Effector memory CD4-positive, alpha-beta T cell (primary cell): ENCODE measurements around the gene FBLN7.
"Not testable (repeated sequence)": the region's sequence is repeated elsewhere in the genome, so short reads cannot be mapped to it uniquely, and the experiment has no call there.

Experiments
- DNase-seq, 3 donors: peaks; one replicate each; pipeline ENCODE4 v3.0.0-alpha.2; 2020
- H3K27ac ChIP-seq: 2 replicates; pipeline ENCODE4 v1.7.0; 2013; ENCODE audit warnings: mild to moderate bottlenecking, low read length, moderate library complexity; ENCODE audit not compliant: insufficient read depth, poor library complexity, severe bottlenecking
- H3K27me3 ChIP-seq: replicated peaks from 2 replicates; pipeline ENCODE4 v1.7.0; 2013; ENCODE audit warnings: mild to moderate bottlenecking, low read length; ENCODE audit not compliant: insufficient read depth, control insufficient read depth, poor library complexity, severe bottlenecking
- H3K36me3 ChIP-seq: 2 replicates; pipeline ENCODE4 v1.7.0; 2013; ENCODE audit warnings: mild to moderate bottlenecking, low read length, moderate library complexity; ENCODE audit not compliant: control insufficient read depth, insufficient read depth
- H3K4me1 ChIP-seq: 2 replicates; pipeline ENCODE4 v1.7.0; 2013; ENCODE audit warnings: low read length, mild to moderate bottlenecking; ENCODE audit not compliant: control insufficient read depth, insufficient read depth, poor library complexity, severe bottlenecking
- H3K4me3 ChIP-seq: 2 replicates; pipeline ENCODE4 v1.7.0; 2013; ENCODE audit warnings: low read length, low read depth, mild to moderate bottlenecking; ENCODE audit not compliant: insufficient read depth, poor library complexity, severe bottlenecking
- H3K9me3 ChIP-seq: 2 replicates; pipeline ENCODE4 v1.7.0; 2013; ENCODE audit warnings: mild to moderate bottlenecking, low read length, moderate library complexity; ENCODE audit not compliant: control insufficient read depth

The FBLN7 gene

DNA sequence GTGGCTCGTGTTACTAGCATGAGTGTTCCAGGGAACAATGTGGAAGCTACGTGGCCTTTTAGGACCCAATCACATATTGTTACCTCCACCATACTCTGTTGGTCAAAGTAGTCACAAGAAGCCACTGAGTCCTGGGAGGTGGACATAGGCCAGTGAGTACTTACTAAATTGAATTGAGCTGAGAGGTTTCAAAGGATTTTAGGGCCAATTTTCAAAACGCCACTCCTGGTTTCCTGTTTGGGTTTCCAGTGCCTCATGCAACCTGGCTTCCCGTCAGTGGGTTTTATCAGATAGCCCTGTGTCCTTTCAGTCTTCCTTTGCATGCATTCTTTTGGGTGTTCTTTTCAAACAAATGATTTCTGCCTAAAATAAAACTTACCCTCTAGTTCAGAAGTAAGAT is 56.3 kb downstream of the FBLN7 start:
- Histone ChIP-seq H3K4me3 (no peak overlapping the region), H3K9me3 (no peaks in the 10 kb centered on the region), H3K4me1 (peaks cover 14% of the 10 kb centered on the region), H3K27me3 (no peaks in the 10 kb centered on the region), H3K36me3 (no peaks in the 10 kb centered on the region), H3K27ac (no peak overlapping the region)
- DNase-seq = no peak

DNA sequence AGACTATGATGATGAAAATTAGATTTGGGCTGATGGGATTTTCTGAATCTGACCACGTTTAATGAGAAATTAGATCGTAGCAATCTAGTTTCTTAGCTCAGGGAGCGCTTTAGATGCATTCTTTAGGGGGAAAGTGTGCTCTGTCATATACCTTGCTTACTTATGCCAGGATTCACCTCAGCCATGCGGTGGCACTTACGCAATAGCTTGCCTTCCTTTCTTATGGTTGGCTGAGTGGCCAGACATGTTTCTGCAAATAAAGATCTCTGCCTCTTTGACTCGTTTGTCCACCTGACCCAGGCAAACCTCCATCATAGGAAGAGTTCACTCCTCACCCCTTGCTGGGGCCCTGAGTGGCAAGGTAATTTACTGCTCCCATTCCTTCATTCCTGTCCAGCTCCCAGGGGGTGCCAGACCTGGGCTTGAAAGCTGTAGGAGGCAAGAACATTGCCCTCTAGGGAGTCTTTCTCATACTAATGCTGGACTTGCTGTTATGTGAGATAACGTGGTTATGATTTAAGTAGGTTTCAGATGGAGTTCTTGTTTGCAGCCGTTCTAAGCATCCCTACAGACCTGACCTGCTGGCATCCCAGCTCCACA is 57.1 kb downstream of the FBLN7 start:
- H3K4me3 ChIP-seq = no peak overlapping the region

DNA sequence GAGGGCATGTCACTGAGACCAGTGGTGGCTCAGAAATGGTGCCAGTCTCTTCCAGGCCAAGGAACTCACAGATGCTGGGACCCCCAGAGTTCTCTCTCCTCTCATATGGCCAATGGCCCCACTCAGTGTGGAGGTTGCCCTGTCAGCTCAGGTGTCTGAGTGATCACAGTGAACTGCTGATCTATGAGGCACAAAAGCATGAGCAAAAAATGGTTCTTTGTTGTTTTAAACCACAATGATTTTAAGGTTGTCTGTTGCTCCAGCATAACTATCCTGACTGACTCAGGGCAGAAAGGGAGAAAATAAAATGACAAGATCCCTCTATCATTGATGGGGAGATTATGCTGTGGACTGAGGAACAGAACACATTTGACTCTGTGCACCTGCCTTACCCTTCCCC is 57.8 kb downstream of the FBLN7 start:
- Histone ChIP-seq H3K36me3 (no peaks in the 10 kb centered on the region), H3K27me3 (no peaks in the 10 kb centered on the region), H3K4me1 (peaks cover 11% of the 10 kb centered on the region), H3K4me3 (no peak overlapping the region), H3K9me3 (no peaks in the 10 kb centered on the region), H3K27ac (no peak overlapping the region)
- no peak for DNase-seq

More for the DNA sequence above, 57.1 kb downstream of the FBLN7 start:
- no peak overlapping the region for H3K27ac ChIP-seq
- no peak for DNase-seq
- H3K36me3 ChIP-seq = no peaks in the 10 kb centered on the region
- no peaks in the 10 kb centered on the region for H3K9me3 ChIP-seq
- H3K27me3 ChIP-seq = no peaks in the 10 kb centered on the region
- peaks cover 11% of the 10 kb centered on the region for H3K4me1 ChIP-seq

DNA sequence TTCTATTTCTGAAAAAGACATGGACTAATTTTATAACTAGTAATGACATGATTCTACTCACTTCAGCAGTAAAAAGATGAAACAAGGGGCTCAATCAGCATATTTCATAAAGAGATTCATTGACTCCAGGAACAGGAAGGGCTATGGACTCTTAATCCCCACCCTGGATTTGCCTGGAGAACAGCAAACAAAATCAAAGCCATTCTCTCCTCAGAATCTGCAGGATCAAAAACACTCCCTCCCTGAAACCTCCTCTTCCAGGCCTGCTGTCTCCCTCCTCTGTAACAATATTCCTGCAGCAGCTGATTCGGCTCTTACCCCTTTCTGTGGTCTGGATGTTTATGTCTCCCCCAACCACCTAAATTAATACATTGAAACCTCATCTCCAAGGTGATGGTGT is 59.7 kb downstream of the FBLN7 start:
- H3K36me3 ChIP-seq = no peaks in the 10 kb centered on the region
- no peaks in the 10 kb centered on the region for H3K27me3 ChIP-seq
- H3K9me3 ChIP-seq = no peaks in the 10 kb centered on the region
- peaks cover 11% of the 10 kb centered on the region for H3K4me1 ChIP-seq
- H3K27ac ChIP-seq = no peak overlapping the region
- DNase-seq = no peak
- H3K4me3 ChIP-seq = no peak overlapping the region

DNA sequence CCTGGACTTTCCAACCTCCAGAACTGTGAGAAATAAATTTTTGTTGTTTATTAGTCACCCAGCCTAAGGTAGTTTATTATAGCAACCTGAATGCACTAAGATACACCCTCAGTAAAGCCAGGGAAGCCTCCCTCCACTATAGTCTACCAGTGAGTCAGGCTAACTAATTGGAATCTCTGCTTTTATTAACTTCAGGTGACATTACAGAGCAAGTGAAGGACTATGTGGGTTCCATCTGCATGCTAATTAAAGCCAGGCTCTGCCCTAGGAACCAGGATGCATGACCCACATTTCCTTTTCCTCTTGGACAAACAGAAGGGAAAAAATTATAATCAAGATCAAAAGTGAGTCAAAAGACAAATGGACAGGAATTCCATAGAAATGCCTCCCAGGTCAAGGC is 60.6 kb downstream of the FBLN7 start:
- peaks cover 11% of the 10 kb centered on the region for H3K4me1 ChIP-seq
- H3K4me3 ChIP-seq = no peak overlapping the region
- no peaks in the 10 kb centered on the region for H3K9me3 ChIP-seq
- no peaks in the 10 kb centered on the region for H3K27me3 ChIP-seq
- DNase-seq = no peak
- no peak overlapping the region for H3K27ac ChIP-seq
- no peaks in the 10 kb centered on the region for H3K36me3 ChIP-seq

DNA sequence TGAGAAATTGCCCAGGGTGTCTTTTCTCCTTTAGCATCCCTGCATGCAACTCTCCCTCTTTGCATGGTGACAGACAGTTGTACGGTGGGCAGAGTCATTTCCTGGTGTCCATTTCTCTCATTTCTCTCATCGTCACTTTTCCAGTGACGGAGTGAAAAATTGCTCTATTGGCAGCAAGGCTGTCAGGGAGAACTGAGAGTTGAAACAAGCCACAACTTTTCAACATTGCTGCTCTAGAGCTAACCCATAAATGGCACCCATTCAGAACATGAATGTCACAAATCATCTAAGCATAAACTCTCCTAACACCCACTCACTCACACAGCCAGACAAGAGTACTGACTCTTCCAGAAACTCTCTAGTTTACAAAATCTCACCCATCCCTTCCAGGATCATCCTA is 61.0 kb downstream of the FBLN7 start:
- no peaks in the 10 kb centered on the region for H3K36me3 ChIP-seq
- H3K4me1 ChIP-seq = peaks cover 8% of the 10 kb centered on the region
- H3K4me3 ChIP-seq = no peak overlapping the region

DNA sequence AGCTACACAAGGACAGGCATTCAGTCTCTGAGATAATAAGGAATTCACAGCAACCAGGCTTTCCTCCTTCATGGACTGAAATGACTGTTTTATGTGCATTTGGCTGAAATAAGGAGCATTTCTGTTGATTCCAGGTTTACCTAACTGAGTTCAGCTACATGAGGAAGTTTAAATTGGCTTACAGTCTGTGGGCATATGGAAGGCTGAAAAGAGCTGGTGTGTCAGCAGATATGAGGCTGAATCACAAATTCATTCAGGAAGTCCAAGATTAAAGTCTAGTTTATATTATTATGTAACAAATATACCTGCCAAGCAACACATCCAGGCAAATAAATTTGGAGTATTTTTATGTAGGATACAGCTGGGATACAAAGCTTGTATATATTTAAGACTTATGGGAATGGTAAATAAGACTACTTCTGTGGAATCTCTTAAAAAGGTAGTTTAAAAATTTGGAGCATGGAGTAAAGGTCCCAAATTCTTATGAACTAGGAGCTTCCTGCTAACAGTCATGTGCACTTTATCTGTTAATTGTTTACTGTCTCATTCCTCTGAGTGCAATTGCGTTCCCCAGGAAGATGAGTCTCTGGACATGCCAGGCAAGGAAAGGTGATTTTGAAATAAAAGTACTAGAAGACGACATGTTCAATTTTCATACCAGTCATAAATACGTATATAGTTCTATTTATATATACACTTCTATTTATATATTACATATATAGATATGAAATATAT is 63.7 kb downstream of the FBLN7 start:
- Histone ChIP-seq H3K27ac (no peak overlapping the region), H3K4me3 (no peak overlapping the region), H3K36me3 (no peaks in the 10 kb centered on the region), H3K4me1 (no peaks in the 10 kb centered on the region), H3K9me3 (peaks cover 5% of the 10 kb centered on the region), H3K27me3 (no peaks in the 10 kb centered on the region)
- no peak for DNase-seq

More for the DNA sequence above, 61.0 kb downstream of the FBLN7 start:
- peaks cover under 1% of the 10 kb centered on the region for H3K9me3 ChIP-seq
- H3K27me3 ChIP-seq = no peaks in the 10 kb centered on the region
- H3K27ac ChIP-seq = no peak overlapping the region
- DNase-seq = no peak

DNA sequence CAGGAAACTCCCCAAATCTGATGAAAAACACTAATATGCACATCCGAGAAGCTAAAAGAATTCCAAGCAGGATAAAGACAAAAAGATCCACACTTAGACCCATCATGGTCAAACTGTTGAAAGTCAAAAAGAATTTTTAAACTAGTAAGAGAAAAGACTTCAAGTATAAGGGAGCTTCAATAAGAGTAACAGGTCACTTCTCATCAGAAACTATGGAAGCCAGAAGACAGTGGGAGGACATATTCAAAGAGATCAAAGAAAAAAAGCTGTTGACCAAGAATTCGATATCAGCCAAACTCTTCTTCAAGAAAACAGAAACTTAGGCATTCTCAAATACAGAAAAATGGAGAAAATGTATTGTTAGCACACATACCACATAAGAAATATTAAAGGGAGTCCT is 66.2 kb downstream of the FBLN7 start:
- Histone ChIP-seq H3K27ac (no peak overlapping the region), H3K27me3 (no peaks in the 10 kb centered on the region), H3K4me1 (no peaks in the 10 kb centered on the region), H3K36me3 (no peaks in the 10 kb centered on the region), H3K9me3 (peaks cover 5% of the 10 kb centered on the region), H3K4me3 (no peak overlapping the region)
- DNase-seq = no peak

DNA sequence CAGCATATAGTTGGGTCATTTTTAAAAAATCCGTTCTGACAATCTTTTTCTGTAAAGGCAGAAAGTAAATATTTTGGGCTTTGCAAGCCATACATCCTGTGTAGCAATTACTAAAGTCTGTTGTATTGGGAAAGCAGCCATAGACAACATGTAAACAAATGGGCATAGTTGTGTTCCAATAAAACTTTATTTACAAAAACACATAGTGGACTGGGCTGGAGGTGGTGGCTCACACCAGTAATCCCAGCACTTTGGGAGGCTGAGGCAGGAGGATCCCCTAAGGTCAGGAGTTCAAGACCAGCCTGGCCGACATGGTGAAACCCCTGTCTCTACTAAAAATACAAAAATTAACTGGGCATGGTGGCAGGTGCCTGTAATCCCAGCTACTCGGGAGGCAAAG is 69.7 kb downstream of the FBLN7 start:
- H3K36me3 ChIP-seq, H3K4me1 ChIP-seq, DNase-seq, H3K27ac ChIP-seq, H3K4me3 ChIP-seq, H3K27me3 ChIP-seq, H3K9me3 ChIP-seq: not testable (repeated sequence)

DNA sequence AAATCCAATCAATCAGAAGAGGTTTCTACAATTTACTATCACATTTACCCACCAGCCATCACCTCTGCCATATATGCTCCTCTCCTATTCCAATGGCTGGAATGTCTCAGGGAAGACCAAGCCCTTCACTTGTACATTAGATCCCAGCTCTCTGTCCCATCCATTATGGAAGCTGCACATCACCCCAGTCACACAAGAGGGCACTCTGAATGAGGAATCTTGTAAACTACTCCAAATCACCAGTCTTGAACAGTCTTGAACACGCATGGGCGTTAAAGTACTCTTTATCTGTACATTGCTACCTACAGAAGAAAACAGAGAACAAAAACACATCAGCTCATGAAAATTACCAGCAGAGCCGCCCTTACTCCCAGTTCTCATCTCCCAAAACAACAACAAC is 78.0 kb downstream of the FBLN7 start:
- H3K4me3 ChIP-seq = no peak overlapping the region
- no peak overlapping the region for H3K27ac ChIP-seq
- DNase-seq = no peak
- H3K27me3 ChIP-seq = no peaks in the 10 kb centered on the region
- peaks cover 6% of the 10 kb centered on the region for H3K9me3 ChIP-seq
- peaks cover 13% of the 10 kb centered on the region for H3K36me3 ChIP-seq
- H3K4me1 ChIP-seq = no peaks in the 10 kb centered on the region
